Esophagus muscularis mucosa (tissue), 4 donors: ENCODE measurements around the gene SLC25A22. TPM values are rescaled to one million over a fixed set of nuclear protein-coding genes. Genes with fewer than 3 reads are reported as not detected.

Source experiments
- DNase-seq: peaks from one replicate; pipeline ENCODE4 v3.0.0-alpha.2; 2017; ENCODE audit errors: extremely low spot score
- H3K27ac ChIP-seq, 4 donors: fragments of 200-600 bp; sonication (generic); replicated peaks in 1 of 4; 1 replicate in 3 of 4; 2 replicates in 1 of 4; pipeline ENCODE4 v1.5.1; 2016 to 2019; ENCODE audit warnings: mild to moderate bottlenecking in 1 of 4
- H3K27me3 ChIP-seq, 4 donors: fragments of 200-600 bp; sonication (generic); one replicate each; pipeline versions ENCODE4 v1.5.1 to v1.6.0; 2016 to 2019
- H3K36me3 ChIP-seq, 4 donors: fragments of 200-600 bp; sonication (generic); one replicate each; pipeline ENCODE4 v1.5.1; 2016 to 2019
- H3K4me1 ChIP-seq, 4 donors: fragments of 200-600 bp; sonication (generic); one replicate each; pipeline ENCODE4 v1.5.1; 2016 to 2019
- H3K4me3 ChIP-seq, 4 donors: fragments of 200-600 bp; sonication (generic); 1 replicate in 2 of 4; 2 replicates in 2 of 4; pipeline ENCODE4 v1.5.1; 2016 to 2019; ENCODE audit warnings: mild to moderate bottlenecking in 4 of 4, moderate library complexity in 1 of 4
- H3K9me3 ChIP-seq, 4 donors: fragments of 200-600 bp; sonication (generic); 1 replicate in 3 of 4; 2 replicates in 1 of 4; pipeline ENCODE4 v1.5.1; 2016 to 2019
- CTCF ChIP-seq, 3 experiments: fragments of 200-600 bp in 2 of 3; fragments of 450-650 bp in 1 of 3; sonication (generic) in 2 of 3; IDR thresholded peaks; one replicate each; pipeline ENCODE4 v1.5.1; 2017 to 2019; ENCODE audit warnings: antibody characterized with exemption in 3 of 3, mild to moderate bottlenecking in 2 of 3, moderate library complexity in 1 of 3
- EP300 ChIP-seq: sonication (generic); formaldehyde crosslinking; IDR thresholded peaks from one replicate; pipeline ENCODE4 v1.6.1; 2017; ENCODE audit warnings: antibody characterized with exemption
- POLR2A ChIP-seq: fragments of 450-650 bp; IDR thresholded peaks from one replicate; pipeline ENCODE4 v1.6.1; 2017; ENCODE audit warnings: antibody characterized with exemption, moderate library complexity, mild to moderate bottlenecking, low read depth
- POLR2AphosphoS5 ChIP-seq, 2 donors: sonication (generic); formaldehyde crosslinking; IDR thresholded peaks; one replicate each; pipeline ENCODE4 v1.6.1; 2017; ENCODE audit warnings: antibody characterized with exemption in 2 of 2
- WGBS: methylation state at CpG from one replicate; pipeline ENCODE4 v1.1.5; 2018; 5-methylcytosine and 5-hydroxymethylcytosine counted together
- intact Hi-C: fragments of 100-400 bp; cut with DNase I; formaldehyde crosslinking; loops from one replicate; pipeline ENCODE4 v1.15.1; 2023
- total RNA-seq, 4 donors: library from RNA; depleted of rRNA; stranded (reverse); fragments of >200 nt; gene quantifications; one replicate each; pipeline versions ENCODE4 v1.1.0 to v1.2.1, GENCODE V29; 2016

SLC25A22 gene
- total RNA-seq, 4 donors from 2014 or later, result 5.0 to 11.0 (median 9.5) TPM

GRCh38 chr11:826227-826621, 28.1 kb upstream of the SLC25A22 start:
- H3K4me3 ChIP-seq, result peak overlapping the region in 2 of 4 donors; percentile 47 to 60
- intact Hi-C loops, result no loop called here
- WGBS, result 87% methylated on average over 8 of the region's 9 CpGs
- DNase-seq, result no peak
- H3K4me1 ChIP-seq, result peaks cover 68 to 71% (median 69%) of the 10 kb centered on the region in 4 donors
- peaks cover 31 to 46% (median 45%) of the 10 kb centered on the region in 4 donors for H3K36me3 ChIP-seq
- TF ChIP-seq EP300 (no peak), POLR2A (no peak), POLR2AphosphoS5 (IDR thresholded peaks at IDR 0.05) (no peak), CTCF (IDR thresholded peaks at IDR 0.05) (no peak)
- H3K27me3 ChIP-seq, result peaks cover 0 to 77% (median 62%) of the 10 kb centered on the region in 4 donors
- no peaks in the 10 kb centered on the region for H3K9me3 ChIP-seq
- peak overlapping the region in 1 of 4 donors; percentile 13 for H3K27ac ChIP-seq

- no peak overlapping the region for H3K4me3 ChIP-seq
- peaks cover 0 to 71% (median 57%) of the 10 kb centered on the region in 4 donors for H3K27me3 ChIP-seq
- WGBS, result 80% methylated on average over 8 of the region's 12 CpGs
- no peak for DNase-seq
- H3K9me3 ChIP-seq, result no peaks in the 10 kb centered on the region
- H3K4me1 ChIP-seq, result peaks cover 68 to 71% (median 69%) of the 10 kb centered on the region in 4 donors
- H3K36me3 ChIP-seq, result peaks cover 31 to 46% (median 45%) of the 10 kb centered on the region in 4 donors
- H3K27ac ChIP-seq, result peak overlapping the region in 1 of 4 donors; percentile 13
- TF ChIP-seq POLR2AphosphoS5 (IDR thresholded peaks at IDR 0.05) (no peak), CTCF (IDR thresholded peaks at IDR 0.05) (no peak)
- intact Hi-C loops, result no loop called here
These were observed 27.5 kb upstream of the SLC25A22 start for GRCh38 chr11:825366-826226.

- TF ChIP-seq EP300 (no peak), POLR2A (no peak), CTCF (IDR thresholded peaks at IDR 0.05) (no peak), POLR2AphosphoS5 (IDR thresholded peaks at IDR 0.05) (no peak)
- Histone ChIP-seq H3K27me3 (peaks cover 0 to 64% (median 50%) of the 10 kb centered on the region in 4 donors), H3K27ac (no peak overlapping the region), H3K4me3 (no peak overlapping the region), H3K36me3 (peaks cover 31 to 46% (median 45%) of the 10 kb centered on the region in 4 donors), H3K4me1 (peaks cover 66 to 69% (median 67%) of the 10 kb centered on the region in 4 donors), H3K9me3 (no peaks in the 10 kb centered on the region)
- 91% methylated on average over 10 of the region's 11 CpGs for WGBS
- intact Hi-C loops, result no loop called here
- no peak for DNase-seq
These were observed 26.9 kb upstream of the SLC25A22 start for GRCh38 chr11:824942-825341.

GRCh38 chr11:824292-824880, 26.3 kb upstream of the SLC25A22 start:
- intact Hi-C loops, result no loop called here
- TF ChIP-seq EP300, result no peak
- no peak for TF ChIP-seq CTCF (IDR thresholded peaks at IDR 0.05)
- TF ChIP-seq POLR2A, result no peak
- no peak for TF ChIP-seq POLR2AphosphoS5 (IDR thresholded peaks at IDR 0.05)
- peaks cover 0 to 59% (median 45%) of the 10 kb centered on the region in 4 donors for H3K27me3 ChIP-seq
- 96% methylated on average over 5 of the region's 59 CpGs for WGBS
- H3K4me1 ChIP-seq, result peaks cover 61 to 63% (median 61%) of the 10 kb centered on the region in 4 donors
- H3K36me3 ChIP-seq, result peaks cover 31 to 46% (median 45%) of the 10 kb centered on the region in 4 donors
- no peak overlapping the region for H3K27ac ChIP-seq
- no peaks in the 10 kb centered on the region for H3K9me3 ChIP-seq
- no peak for DNase-seq
- H3K4me3 ChIP-seq, result no peak overlapping the region
